ENCODE data around the gene CRISP1. TPM values are rescaled to one million over a fixed set of nuclear protein-coding genes. Genes with fewer than 3 reads are reported as not detected.

Gene CRISP1
- total RNA-seq, 4 donors from 2014 or later: not detected

GRCh38 chr6:49841424-49841823 is 24.9 kb downstream of the CRISP1 start:
- H3K27me3 ChIP-seq: no peaks in the 10 kb centered on the region
- no peak overlapping the region for H3K4me3 ChIP-seq
- H3K27ac ChIP-seq: no peak overlapping the region
- in situ Hi-C loops (cut with MboI; ENCODE audit: low pct_ligation_motif_present in 1 of 4, low pct_unique_long_range_greater_than_20kb in 1 of 4, low sequenced_read_pairs in 3 of 4): loop anchor here in 3 of 4 donors (25.0 kb wide), 1 partner anchor 304 kb away; no protein-coding TSS in a partner anchor
- 83 to 91% methylated on average over 4 of the region's 4 CpGs for WGBS, 2 donors (ENCODE audit: low coverage in 1 of 2)
- no peaks in the 10 kb centered on the region for H3K4me1 ChIP-seq
- no peaks in the 10 kb centered on the region for H3K36me3 ChIP-seq
- intact Hi-C loops (cut with DNase I; ENCODE audit: low total_unique reads): loop anchor here (10.0 kb wide), 2 partner anchors 217 to 307 kb away; no protein-coding TSS in a partner anchor
- DNase-seq: no peak
- H3K9me3 ChIP-seq: no peaks in the 10 kb centered on the region
- TF ChIP-seq EP300 (IDR thresholded peaks at IDR 0.05; ENCODE audit: low read depth): no peak
- TF ChIP-seq POLR2A (IDR thresholded peaks at IDR 0.05): no peak
- TF ChIP-seq POLR2AphosphoS5 (IDR thresholded peaks at IDR 0.05): no peak
- TF ChIP-seq CTCF (IDR thresholded peaks at IDR 0.05): no peak

DNA sequence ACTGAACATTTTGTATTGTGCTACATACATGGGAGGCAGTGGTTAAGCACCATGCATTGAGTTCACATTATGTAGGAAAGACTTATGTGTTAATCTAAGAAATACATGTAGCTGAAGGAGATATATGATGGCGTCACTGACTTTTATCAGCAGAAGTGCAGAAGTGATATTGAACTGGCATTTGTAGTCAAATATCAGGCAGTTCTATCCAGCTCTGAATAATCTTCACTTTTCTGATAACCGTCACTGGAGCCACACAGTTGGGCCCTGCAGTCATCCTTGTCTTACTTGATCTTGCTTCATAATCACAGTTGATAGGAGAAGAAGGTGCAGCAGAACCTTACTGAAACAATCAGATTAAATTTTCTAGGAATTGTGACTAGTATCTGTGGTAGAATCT is 26.4 kb downstream of the CRISP1 start:
- WGBS, 2 donors (ENCODE audit: low coverage in 1 of 2): 92 to 96% methylated on average over 2 of the region's 2 CpGs

DNA sequence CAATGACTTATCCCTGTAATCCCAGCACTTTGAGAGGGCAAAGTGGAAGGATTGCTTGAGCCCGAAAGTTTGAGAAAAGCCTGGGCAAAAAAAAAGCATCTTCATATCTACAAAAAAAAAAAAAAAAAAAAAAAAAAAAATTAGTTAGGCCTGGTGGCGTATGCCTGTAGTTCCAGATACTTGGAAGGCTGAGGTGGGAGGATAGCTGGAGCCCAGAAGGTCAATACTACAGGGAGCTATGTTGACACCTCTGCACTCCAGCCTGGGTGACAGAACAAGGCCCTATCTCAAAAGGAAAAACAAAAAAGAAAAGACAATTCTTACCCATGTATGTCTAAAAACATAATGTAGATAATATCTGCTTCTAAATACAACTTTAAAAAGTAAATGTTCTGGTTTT is 27.2 kb downstream of the CRISP1 start:
- 85 to 100% methylated on average over 1 to 2 of the region's 2 CpGs for WGBS, 2 donors (ENCODE audit: low coverage in 1 of 2)
- Histone ChIP-seq H3K4me1 (no peaks in the 10 kb centered on the region), H3K9me3 (no peaks in the 10 kb centered on the region), H3K36me3 (no peaks in the 10 kb centered on the region), H3K27me3 (no peaks in the 10 kb centered on the region), H3K27ac (no peak overlapping the region), H3K4me3 (no peak overlapping the region)
- TF ChIP-seq EP300 (IDR thresholded peaks at IDR 0.05; ENCODE audit: low read depth) (no peak), CTCF (IDR thresholded peaks at IDR 0.05) (no peak), POLR2AphosphoS5 (IDR thresholded peaks at IDR 0.05) (no peak)
- no peak for DNase-seq
- in situ Hi-C loops (cut with MboI; ENCODE audit: low pct_ligation_motif_present in 1 of 4, low pct_unique_long_range_greater_than_20kb in 1 of 4, low sequenced_read_pairs in 3 of 4): loop anchor here in 3 of 4 donors (25.0 kb wide), 1 partner anchor 302 kb away; no protein-coding TSS in a partner anchor
- intact Hi-C loops (cut with DNase I; ENCODE audit: low total_unique reads): no loop called here

More for the DNA sequence above, 26.4 kb downstream of the CRISP1 start:
- in situ Hi-C loops (cut with MboI; ENCODE audit: low pct_ligation_motif_present in 1 of 4, low pct_unique_long_range_greater_than_20kb in 1 of 4, low sequenced_read_pairs in 3 of 4) (loop anchor here in 3 of 4 donors (25.0 kb wide), 1 partner anchor 303 kb away; no protein-coding TSS in a partner anchor), intact Hi-C loops (cut with DNase I; ENCODE audit: low total_unique reads) (loop anchor here (10.0 kb wide), 2 partner anchors 215 to 305 kb away; no protein-coding TSS in a partner anchor)
- Histone ChIP-seq H3K27me3 (no peaks in the 10 kb centered on the region), H3K4me3 (no peak overlapping the region), H3K36me3 (no peaks in the 10 kb centered on the region), H3K27ac (no peak overlapping the region), H3K4me1 (no peaks in the 10 kb centered on the region), H3K9me3 (no peaks in the 10 kb centered on the region)
- DNase-seq: no peak
- TF ChIP-seq POLR2AphosphoS5 (IDR thresholded peaks at IDR 0.05) (no peak), EP300 (IDR thresholded peaks at IDR 0.05; ENCODE audit: low read depth) (no peak), CTCF (IDR thresholded peaks at IDR 0.05) (no peak)

GRCh38 chr6:49835140-49835539 is 31.2 kb downstream of the CRISP1 start:
- intact Hi-C loops (cut with DNase I; ENCODE audit: low total_unique reads): no loop called here
- no peaks in the 10 kb centered on the region for H3K9me3 ChIP-seq
- DNase-seq: no peak
- in situ Hi-C loops (cut with MboI; ENCODE audit: low pct_ligation_motif_present in 1 of 4, low pct_unique_long_range_greater_than_20kb in 1 of 4, low sequenced_read_pairs in 3 of 4): loop anchor here in 3 of 4 donors (25.0 kb wide), 1 partner anchor 298 kb away; no protein-coding TSS in a partner anchor
- H3K4me3 ChIP-seq: no peak overlapping the region
- no peak overlapping the region for H3K27ac ChIP-seq
- no peaks in the 10 kb centered on the region for H3K36me3 ChIP-seq
- no peaks in the 10 kb centered on the region for H3K27me3 ChIP-seq
- H3K4me1 ChIP-seq: no peaks in the 10 kb centered on the region
- 72 to 83% methylated on average over 2 to 3 of the region's 3 CpGs for WGBS, 2 donors (ENCODE audit: low coverage in 1 of 2)
- no peak for TF ChIP-seq POLR2A (IDR thresholded peaks at IDR 0.05)
- TF ChIP-seq EP300 (IDR thresholded peaks at IDR 0.05; ENCODE audit: low read depth): no peak
- no peak for TF ChIP-seq POLR2AphosphoS5 (IDR thresholded peaks at IDR 0.05)
- no peak for TF ChIP-seq CTCF (IDR thresholded peaks at IDR 0.05)

Data from transverse colon (tissue), 4 donors.